Lung (tissue), 12 donors: ENCODE measurements around the gene CPT1B. TPM values are rescaled to one million over a fixed set of nuclear protein-coding genes. Genes with fewer than 3 reads are reported as not detected.

Experiments
- ATAC-seq: fragments of 200-7000 bp; cut with Tn5 transposase; one replicate; pipeline ENCODE4 v1.9.1; 2020; ENCODE audit warnings: moderate number of reproducible peaks; ENCODE audit not compliant: insufficient read depth, low FRiP score
- DNase-seq, 3 donors: peaks; one replicate each; pipeline ENCODE4 v3.0.0-alpha.2; 2013 to 2017
- H3K27ac ChIP-seq, 2 donors: one replicate each; pipeline ENCODE4 v1.5.1; 2013; ENCODE audit warnings: mild to moderate bottlenecking in 2 of 2, moderate library complexity in 2 of 2, control low read depth in 1 of 2, inconsistent platforms in 1 of 2, low read depth in 1 of 2, low read length in 1 of 2
- H3K27me3 ChIP-seq, 3 donors: one replicate each; pipeline ENCODE4 v1.5.1; 2013; ENCODE audit warnings: low read length in 2 of 3; ENCODE audit not compliant: control insufficient read depth in 3 of 3, insufficient read depth in 3 of 3
- H3K36me3 ChIP-seq, 4 donors: one replicate each; pipeline ENCODE4 v1.5.1; 2013; ENCODE audit warnings: low read length in 4 of 4, mild to moderate bottlenecking in 1 of 4, moderate library complexity in 1 of 4; ENCODE audit not compliant: control insufficient read depth in 4 of 4, insufficient read depth in 4 of 4
- H3K4me1 ChIP-seq, 5 donors: one replicate each; pipeline ENCODE4 v1.5.1; 2013; ENCODE audit warnings: low read length in 5 of 5, mild to moderate bottlenecking in 2 of 5, moderate library complexity in 1 of 5; ENCODE audit not compliant: control insufficient read depth in 5 of 5, insufficient read depth in 5 of 5
- H3K4me3 ChIP-seq: one replicate; pipeline ENCODE4 v1.5.1; 2013; ENCODE audit warnings: mild to moderate bottlenecking, control low read depth, moderate library complexity
- H3K9ac ChIP-seq, 2 donors: one replicate each; pipeline ENCODE4 v1.5.1; 2013; ENCODE audit warnings: low read length in 2 of 2, control low read depth in 1 of 2; ENCODE audit not compliant: insufficient read depth in 1 of 2
- H3K9me3 ChIP-seq, 4 donors: one replicate each; pipeline ENCODE4 v1.5.1; 2013; ENCODE audit warnings: low read length in 3 of 4, mild to moderate bottlenecking in 1 of 4, moderate library complexity in 1 of 4; ENCODE audit not compliant: control insufficient read depth in 4 of 4, insufficient read depth in 3 of 4
- CTCF ChIP-seq: IDR thresholded peaks from 2 replicates; pipeline ENCODE4 v1.5.1; 2012; ENCODE audit warnings: mild to moderate bottlenecking; ENCODE audit errors: control extremely low read depth, extremely low read depth
- WGBS, 2 donors: extraction: QIAGEN DNeasy Blood & Tissue Kit; methylation state at CpG; one replicate each; pipeline ENCODE4 v1.1.7; 2013; 5-methylcytosine and 5-hydroxymethylcytosine counted together
- polyA plus RNA-seq, 2 donors: library from polyadenylated mRNA; stranded (reverse); fragments of 200-250 nt; gene quantifications; one replicate each; pipeline ENCODE4 v1.2.1, GENCODE V29; 2013
- total RNA-seq, 2 donors: library from RNA; depleted of rRNA in 1 of 2; stranded (reverse); fragments of >200 nt in 1 of 2; gene quantifications; one replicate each; pipeline ENCODE4 v1.2.1, GENCODE V29; 2014 to 2021
- donor health status: control.
- donor health status: control.
- donor health status: Bipolar disorder and iron deficiency.
- donor health status: healthy.
- donor health status: DM: yes; HTN: yes; CAD: no.

CPT1B gene
- total and polyA plus RNA-seq, 4 donors = 5.7 to 21.2 (median 13.2) TPM

DNA sequence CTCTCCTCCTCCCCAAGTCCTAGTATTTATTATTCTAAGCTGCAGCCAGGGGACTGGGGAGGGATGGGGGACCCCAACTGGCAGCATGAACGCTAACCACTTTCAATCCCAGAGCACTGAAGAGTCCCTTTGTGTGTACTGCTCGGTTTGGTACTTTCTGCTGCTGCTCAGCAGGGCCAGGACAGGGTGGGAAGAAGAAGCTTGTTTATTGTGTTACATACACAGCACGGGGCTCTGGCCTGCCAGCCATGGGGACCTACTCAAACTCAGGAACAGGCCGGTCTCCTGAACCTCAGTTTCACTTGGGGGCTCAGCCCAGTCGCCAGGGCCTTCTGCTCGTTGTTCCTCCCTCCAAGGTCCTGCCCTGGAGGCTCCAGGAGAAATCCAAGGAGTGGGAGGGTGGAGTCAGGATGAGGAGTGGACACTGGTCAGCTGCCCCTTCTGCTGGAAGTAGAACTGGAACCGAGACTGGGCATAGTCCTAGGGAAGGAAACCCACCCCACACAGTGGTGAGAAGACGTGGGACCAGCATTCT is 616 bp upstream of the CPT1B start:
- H3K4me1 ChIP-seq = peaks cover 2 to 22% (median 5%) of the 10 kb centered on the region in 5 donors
- H3K9me3 ChIP-seq = no peaks in the 10 kb centered on the region
- H3K36me3 ChIP-seq = peaks cover 0 to 7% (median 0%) of the 10 kb centered on the region in 4 donors
- ATAC-seq = no peak
- DNase-seq = no peak
- peak overlapping the region in 1 of 2 donors; percentile 90 for H3K27ac ChIP-seq
- WGBS, 2 donors = 76 to 77% methylated on average over 8 of the region's 8 CpGs
- H3K27me3 ChIP-seq = peaks cover 0 to 11% (median 2%) of the 10 kb centered on the region in 3 donors
- no peak for TF ChIP-seq CTCF
- peak overlapping the region in 1 of 2 donors; percentile 20 for H3K9ac ChIP-seq
- no peak overlapping the region for H3K4me3 ChIP-seq

GRCh38 chr22:50577697-50577986 is 585 bp downstream of the CPT1B start:
- DNase-seq = no peak
- H3K27me3 ChIP-seq = peaks cover 0 to 11% (median 2%) of the 10 kb centered on the region in 3 donors
- peaks cover 0 to 15% (median 5%) of the 10 kb centered on the region in 5 donors for H3K4me1 ChIP-seq
- TF ChIP-seq CTCF = no peak
- H3K27ac ChIP-seq = peak overlapping the region in 1 of 2 donors; percentile 90
- no peak for ATAC-seq
- H3K4me3 ChIP-seq = no peak overlapping the region
- WGBS, 2 donors = 51 to 59% methylated on average over 16 to 23 of the region's 23 CpGs
- H3K36me3 ChIP-seq = peaks cover 0 to 7% (median 0%) of the 10 kb centered on the region in 4 donors
- H3K9ac ChIP-seq = no peak overlapping the region
- H3K9me3 ChIP-seq = no peaks in the 10 kb centered on the region

- H3K9ac ChIP-seq = no peak overlapping the region
- TF ChIP-seq CTCF = no peak
- WGBS, 2 donors = 70 to 76% methylated on average over 18 of the region's 18 CpGs
- H3K36me3 ChIP-seq = peaks cover 0 to 7% (median 0%) of the 10 kb centered on the region in 4 donors
- DNase-seq (no peak), ATAC-seq (no peak)
- H3K4me3 ChIP-seq = no peak overlapping the region
- H3K27ac ChIP-seq = peak overlapping the region in 1 of 2 donors; percentile 90
- H3K9me3 ChIP-seq = no peaks in the 10 kb centered on the region
- H3K27me3 ChIP-seq = peaks cover 0 to 11% (median 2%) of the 10 kb centered on the region in 3 donors
- H3K4me1 ChIP-seq = peaks cover 0 to 14% (median 5%) of the 10 kb centered on the region in 5 donors
Measured at GRCh38 chr22:50576806-50577696, 1.2 kb downstream of the CPT1B start.
